ENCODE measurements around the gene EXOC2.

The EXOC2 gene

DNA sequence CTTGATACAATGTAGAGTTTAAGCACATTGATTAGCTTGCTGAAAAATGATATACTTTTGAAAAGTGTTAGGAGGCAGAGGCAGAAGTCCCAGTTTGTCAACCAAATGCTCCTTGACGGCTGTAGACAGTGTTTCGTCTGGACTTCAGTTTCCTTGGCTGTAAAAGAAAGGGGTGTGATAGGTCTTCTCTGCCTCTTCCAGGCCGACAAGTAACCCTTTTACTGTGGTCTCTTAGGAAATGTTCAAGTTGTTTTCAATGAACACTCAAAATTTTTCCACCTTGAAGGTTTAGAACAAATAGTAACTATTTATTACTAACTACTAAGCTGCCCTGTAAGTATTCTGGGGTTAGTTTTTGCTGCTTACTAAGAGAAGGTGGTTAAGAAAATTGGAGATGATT, 179.0 kb downstream of the EXOC2 start:
- DNase-seq: no peak

DNA sequence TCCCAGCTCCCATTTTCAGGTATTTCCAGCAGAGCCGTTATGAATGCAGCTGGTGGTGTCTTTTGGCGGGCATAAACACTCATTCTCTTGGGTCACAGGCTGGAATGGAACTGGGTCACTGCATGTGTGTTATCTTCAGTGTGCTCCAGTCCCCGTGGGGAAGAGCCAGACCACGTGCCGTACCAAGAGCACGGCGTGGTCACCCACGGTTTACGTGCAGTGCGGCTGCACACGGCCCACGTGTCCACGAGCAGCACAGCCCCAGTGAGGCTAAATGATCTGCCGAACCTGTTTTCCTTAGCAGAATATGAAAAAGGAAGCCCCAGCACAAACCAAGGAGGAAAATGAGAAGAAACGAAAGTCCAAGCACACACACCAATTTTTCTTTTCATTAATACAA, 179.9 kb downstream of the EXOC2 start:
- no peak for DNase-seq

- no peak for DNase-seq
Observed at GRCh38 chr6:511488-512137, 181.3 kb downstream of the EXOC2 start.

GRCh38 chr6:509676-510075, 183.3 kb downstream of the EXOC2 start:
- DNase-seq: no peak

- no peak for DNase-seq
Observed at GRCh38 chr6:508614-509013, 184.3 kb downstream of the EXOC2 start.

DNA sequence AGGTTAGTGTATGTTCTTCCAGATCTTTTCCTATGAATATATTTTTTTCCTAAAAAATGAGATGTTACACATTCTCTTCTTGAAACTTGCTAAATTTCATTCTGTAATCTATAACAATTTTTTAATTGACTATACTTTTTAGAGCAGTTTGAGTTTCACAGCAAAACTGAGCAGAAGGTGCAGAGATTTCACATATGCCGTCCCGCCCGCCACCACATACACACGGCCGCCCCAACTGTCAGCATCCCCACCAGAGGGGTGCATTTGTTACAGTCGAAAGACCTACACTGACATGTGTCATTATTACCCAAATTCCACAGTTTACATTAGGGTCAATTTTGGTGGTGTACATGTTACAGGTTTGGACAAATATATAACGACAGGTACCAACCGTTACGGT, 184.9 kb downstream of the EXOC2 start:
- no peak for DNase-seq

GRCh38 chr6:506920-507622, 185.9 kb downstream of the EXOC2 start:
- no peak for DNase-seq

GRCh38 chr6:506508-506907, 186.4 kb downstream of the EXOC2 start:
- DNase-seq: no peak

DNA sequence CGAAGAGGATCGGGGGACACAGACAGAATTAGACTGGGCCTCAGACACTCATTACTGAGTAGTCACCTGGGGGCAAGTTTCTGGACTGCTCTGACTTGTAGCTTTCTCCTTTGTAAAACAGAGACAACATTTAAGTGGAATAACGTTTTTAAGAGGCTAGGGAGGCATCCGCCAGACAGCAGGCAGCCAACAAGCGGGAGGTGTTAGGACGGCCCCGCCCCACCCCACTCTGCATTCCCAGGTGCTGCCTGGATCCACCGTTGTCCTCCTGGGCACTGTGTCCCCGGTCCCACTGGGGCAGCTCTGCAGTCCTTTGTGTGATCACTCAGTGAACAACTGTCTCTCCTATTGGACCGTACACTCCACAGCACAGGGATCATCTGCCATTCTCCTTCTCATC, 187.6 kb downstream of the EXOC2 start:
- DNase-seq: no peak

DNA sequence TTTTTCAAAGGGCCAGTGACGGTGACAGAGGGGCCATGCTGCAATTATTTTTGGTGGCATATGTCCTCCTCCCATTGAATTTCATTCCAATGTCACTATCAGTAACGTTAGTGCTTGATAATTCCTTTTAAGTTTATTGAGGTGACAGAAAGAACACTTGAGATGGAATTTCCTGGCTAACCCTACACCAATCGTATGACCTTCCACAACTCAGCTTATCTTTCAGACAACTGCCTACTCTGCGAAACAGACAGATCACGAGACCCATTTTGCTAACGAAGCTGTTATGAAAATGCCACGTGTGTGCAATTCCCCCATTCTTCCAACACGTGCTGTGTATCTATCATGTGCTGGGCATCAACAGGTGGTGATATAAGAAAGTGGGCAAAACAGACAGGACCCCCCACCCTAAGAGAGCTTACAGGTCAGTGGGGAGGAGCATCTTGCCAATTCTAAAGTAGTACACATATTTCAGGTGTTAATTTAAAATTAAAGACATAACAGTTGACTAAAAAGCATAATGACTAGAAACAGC, 188.4 kb downstream of the EXOC2 start:
- DNase-seq: no peak

DNA sequence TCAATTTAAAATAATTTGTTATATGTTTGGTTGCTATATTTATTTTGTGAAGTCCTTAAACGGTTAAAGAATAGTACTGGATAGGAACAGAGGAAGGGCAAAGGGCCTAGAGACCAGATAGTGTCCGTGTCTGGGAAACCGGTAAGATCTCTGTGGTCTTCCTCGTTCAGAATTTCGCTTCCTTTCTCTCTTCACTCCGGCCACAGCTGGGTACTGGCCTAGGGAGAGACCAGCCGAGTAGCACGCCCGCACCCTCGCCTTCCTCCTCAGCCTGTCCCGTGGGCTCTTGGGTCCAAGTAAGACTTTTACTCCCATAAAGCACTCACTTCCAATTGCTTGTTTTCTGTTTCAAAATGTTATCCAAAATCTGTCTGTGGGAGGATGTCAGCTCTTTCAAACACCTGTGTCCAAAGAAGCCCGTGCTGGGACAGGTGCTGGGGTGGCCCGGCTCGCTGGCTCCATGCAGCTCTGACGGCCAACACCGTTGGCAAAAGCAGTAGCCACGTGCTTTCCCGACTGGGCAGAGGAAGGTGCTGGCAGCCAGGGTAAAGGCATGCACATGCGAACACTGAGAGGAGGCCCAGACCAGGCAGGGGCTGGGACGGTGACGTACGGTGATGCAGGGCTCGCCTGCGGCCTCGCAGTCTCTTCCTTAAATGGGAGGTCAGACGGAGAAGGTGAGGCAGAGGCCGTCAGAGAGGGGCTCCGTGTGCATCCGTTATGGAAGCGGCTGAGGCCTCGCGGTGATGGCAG, 189.2 kb downstream of the EXOC2 start:
- no peak for DNase-seq

DNA sequence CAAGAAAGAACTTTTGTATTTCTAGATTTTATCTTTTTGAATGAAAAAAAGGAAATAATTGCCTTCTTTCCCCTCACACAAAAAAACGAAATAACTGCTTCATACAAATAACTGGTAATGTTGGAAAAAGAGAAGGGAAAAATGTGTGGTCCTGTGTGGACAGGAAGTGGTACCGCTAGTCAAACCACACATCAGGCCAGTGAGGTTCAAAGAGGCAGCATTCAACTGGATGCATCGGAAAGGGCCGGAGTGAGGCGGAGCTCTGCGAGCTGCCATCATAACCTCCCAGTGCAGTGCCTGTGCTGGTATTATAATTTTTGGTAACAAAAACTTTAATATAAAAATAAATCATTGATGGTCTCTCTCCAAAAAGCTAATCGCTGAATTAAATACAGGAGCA, 190.2 kb downstream of the EXOC2 start:
- DNase-seq: no peak

DNA sequence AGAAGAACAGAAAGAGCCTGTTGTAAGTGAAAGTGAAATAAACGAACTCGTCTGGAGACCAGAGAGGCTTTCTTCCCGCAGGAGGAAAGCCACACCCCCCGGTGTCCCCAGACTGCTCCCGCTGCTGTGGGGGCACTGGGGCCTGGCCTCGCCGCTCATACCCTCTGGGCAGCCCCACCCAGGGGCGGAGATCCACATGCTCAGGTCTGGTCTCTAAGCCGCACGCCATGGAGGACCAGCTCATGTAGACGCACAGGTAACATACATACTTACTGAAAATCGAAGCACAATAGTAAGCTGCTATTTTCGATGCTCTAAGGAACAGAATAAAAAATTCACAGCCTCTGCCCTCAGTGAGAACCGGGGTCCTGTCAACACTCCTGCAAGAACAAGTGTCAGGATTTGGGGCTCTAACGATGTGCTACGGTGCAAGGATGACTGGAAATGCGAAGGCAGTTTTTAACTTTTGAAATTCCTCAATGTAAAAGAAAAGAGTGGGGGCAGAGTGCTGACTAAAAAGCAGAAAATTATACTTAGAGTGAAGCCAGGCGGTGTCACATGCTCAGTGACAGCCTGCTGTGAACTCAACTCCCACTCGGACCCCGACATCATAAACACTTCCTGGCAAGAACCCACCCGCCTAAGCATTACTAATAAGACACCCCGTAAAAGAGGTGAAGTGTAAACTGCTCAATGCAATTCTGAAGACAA, 190.9 kb downstream of the EXOC2 start:
- DNase-seq: no peak

DNA sequence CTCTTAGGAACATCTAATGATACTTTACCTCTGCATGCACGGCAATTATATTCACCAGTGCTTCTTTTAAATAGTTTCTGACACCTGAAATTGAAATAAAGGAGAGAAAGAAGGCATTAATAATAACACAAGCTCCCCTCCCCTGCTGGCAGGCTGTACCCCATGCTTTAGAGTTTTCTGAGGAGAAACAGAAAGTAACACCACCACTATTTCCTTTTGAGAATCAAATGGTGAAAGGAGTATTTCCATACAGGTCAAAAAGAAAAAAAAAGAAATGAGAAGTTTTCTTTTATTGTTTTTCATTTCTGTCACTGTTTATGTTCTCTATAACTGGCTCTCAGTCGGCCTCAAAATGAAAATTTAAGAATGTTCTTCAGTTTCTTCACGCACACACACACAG, 193.3 kb downstream of the EXOC2 start:
- DNase-seq: no peak

- DNase-seq: no peak
Observed at GRCh38 chr6:498795-499231, 194.1 kb downstream of the EXOC2 start.

GRCh38 chr6:497258-497657, 195.7 kb downstream of the EXOC2 start:
- DNase-seq: no peak

GRCh38 chr6:496649-497048, 196.3 kb downstream of the EXOC2 start:
- DNase-seq: no peak

GRCh38 chr6:494394-494793, 198.5 kb downstream of the EXOC2 start:
- DNase-seq: no peak

- DNase-seq: no peak
Observed at GRCh38 chr6:493840-494239, 199.1 kb downstream of the EXOC2 start.

DNA sequence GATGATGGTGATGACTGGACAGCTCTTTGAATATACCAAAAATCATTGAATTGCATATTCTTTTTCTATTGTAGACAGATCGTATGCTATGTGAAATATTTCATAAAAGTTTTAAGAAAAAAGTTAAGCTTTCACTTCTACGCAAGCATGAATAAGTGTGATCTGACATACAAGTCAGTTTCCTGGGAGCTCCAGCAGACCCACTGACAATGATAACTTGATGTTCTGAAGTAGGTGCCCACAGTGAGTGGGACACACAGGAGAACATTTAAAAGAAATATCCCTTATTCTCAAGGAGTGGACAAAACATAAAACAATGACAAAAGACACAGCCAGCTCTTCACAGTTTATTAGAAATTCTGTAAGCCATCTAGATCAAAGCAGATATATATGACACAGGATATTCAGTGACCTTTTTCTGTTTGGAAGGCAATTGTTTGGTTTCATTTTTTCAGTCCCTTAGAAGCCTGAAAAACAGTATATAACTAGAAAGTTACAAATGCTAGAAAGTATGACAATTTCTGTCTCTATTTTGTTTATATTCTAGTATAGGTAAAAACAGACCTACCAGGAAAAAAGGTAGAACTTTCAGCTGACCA, 200.0 kb downstream of the EXOC2 start:
- DNase-seq: no peak

GRCh38 chr6:492178-492577, 200.8 kb downstream of the EXOC2 start:
- no peak for DNase-seq

GRCh38 chr6:491233-491632, 201.7 kb downstream of the EXOC2 start:
- DNase-seq: no peak
